AG09309 (cell line): ENCODE data around the gene OXA1L.
"Not testable (repeated sequence)": the region's sequence is repeated elsewhere in the genome, so short reads cannot be mapped to it uniquely, and the experiment has no call there.

ENCODE experiments used
- DNase-seq: peaks from one replicate; pipeline ENCODE4 v3.0.0-alpha.2; 2010; ENCODE audit warnings: low read depth
- H3K4me3 ChIP-seq: 2 replicates; pipeline ENCODE4 v1.5.1; 2011; ENCODE audit warnings: mild to moderate bottlenecking, low read depth, low read length, moderate library complexity; ENCODE audit not compliant: control insufficient read depth
- TF ChIP-seq, protein P1 (sequence below): IDR thresholded peaks from 2 replicates; pipeline ENCODE4 v1.5.1; 2011; ENCODE audit warnings: mild to moderate bottlenecking, low read depth, low read length, inconsistent platforms; ENCODE audit not compliant: insufficient read depth, control insufficient read depth; ENCODE audit errors: missing control alignments

OXA1L gene

DNA sequence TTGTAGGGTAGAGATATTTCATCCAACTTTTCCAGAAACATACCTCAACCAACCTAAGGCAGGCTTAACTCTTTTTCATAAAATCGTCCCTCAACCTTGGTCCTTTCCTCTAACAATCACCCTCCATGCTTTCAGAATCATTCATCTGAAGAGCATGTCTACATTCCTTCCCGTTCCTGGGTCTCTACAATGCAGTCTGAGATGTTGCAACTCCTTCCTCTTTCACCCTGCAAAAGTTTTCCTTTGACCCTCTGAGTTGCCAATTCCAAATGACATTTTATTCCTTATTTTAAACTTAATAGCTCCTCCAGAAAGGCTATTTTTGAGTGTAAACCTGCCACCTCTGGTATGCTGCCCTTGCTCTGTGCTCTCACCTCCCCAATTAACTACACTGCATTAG is 32.0 kb downstream of the OXA1L start:
- H3K4me3 ChIP-seq: no peak overlapping the region
- TF ChIP-seq, protein P1, sequence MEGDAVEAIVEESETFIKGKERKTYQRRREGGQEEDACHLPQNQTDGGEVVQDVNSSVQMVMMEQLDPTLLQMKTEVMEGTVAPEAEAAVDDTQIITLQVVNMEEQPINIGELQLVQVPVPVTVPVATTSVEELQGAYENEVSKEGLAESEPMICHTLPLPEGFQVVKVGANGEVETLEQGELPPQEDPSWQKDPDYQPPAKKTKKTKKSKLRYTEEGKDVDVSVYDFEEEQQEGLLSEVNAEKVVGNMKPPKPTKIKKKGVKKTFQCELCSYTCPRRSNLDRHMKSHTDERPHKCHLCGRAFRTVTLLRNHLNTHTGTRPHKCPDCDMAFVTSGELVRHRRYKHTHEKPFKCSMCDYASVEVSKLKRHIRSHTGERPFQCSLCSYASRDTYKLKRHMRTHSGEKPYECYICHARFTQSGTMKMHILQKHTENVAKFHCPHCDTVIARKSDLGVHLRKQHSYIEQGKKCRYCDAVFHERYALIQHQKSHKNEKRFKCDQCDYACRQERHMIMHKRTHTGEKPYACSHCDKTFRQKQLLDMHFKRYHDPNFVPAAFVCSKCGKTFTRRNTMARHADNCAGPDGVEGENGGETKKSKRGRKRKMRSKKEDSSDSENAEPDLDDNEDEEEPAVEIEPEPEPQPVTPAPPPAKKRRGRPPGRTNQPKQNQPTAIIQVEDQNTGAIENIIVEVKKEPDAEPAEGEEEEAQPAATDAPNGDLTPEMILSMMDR: no peak
- DNase-seq: no peak

GRCh38 chr14:22800346-22800745 is 33.9 kb downstream of the OXA1L start:
- no peak for DNase-seq
- no peak overlapping the region for H3K4me3 ChIP-seq
- TF ChIP-seq, protein P1: no peak

DNA sequence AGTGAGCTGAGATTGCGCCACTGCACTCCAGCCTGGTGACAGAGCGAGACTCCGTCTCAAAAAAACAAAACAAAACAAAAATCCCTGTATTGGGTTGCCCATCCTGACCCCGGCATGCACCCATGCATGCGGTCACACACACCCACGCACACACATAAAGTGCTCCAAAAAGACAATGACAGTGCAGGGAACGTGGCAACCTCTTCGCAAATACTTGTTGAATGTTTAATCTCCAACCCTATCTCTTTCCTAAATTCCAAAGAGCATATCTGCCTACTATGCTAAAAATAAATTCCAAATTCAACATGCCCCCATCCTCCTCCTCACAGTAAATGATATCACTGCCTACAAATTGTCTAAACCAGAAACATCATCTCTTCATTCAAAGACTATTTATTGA is 35.2 kb downstream of the OXA1L start:
- H3K4me3 ChIP-seq: no peak overlapping the region
- TF ChIP-seq, protein P1: no peak
- DNase-seq: no peak

GRCh38 chr14:22802860-22803686 is 36.6 kb downstream of the OXA1L start:
- no peak for DNase-seq
- no peak overlapping the region for H3K4me3 ChIP-seq
- TF ChIP-seq, protein P1: no peak

- TF ChIP-seq, protein P1: no peak
- H3K4me3 ChIP-seq: no peak overlapping the region
- DNase-seq: no peak
These were observed 37.1 kb downstream of the OXA1L start for GRCh38 chr14:22803687-22803974.

DNA sequence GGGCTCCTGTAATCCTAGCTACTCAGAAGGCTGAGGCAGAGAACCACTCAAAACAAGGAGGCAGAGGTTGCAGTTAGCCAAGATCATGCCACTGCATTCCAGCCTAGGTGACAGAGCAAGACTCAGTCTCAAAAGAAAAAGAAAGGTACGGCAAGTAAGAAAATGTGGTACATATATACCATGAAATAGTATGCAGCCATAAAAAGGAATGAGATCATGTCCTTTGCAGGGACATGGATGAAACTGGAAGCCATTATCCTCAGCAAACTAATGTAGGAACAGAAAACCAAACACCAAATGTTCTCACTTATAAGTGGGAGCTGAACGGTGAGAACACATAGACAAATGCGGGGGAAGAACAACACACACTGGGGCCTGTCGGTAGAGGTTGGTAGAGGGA is 38.7 kb downstream of the OXA1L start:
- not testable (repeated sequence) for DNase-seq, H3K4me3 ChIP-seq

GRCh38 chr14:22807432-22808087 is 41.1 kb downstream of the OXA1L start:
- DNase-seq: no peak
- TF ChIP-seq, protein P1: no peak
- H3K4me3 ChIP-seq: no peak overlapping the region
